Panc1 (cell line): Measurements from ENCODE around the gene MIX23.

Experiments used
- POLR2AphosphoS5 ChIP-seq: IDR thresholded peaks from 2 replicates; pipeline ENCODE4 v1.6.1; 2012; ENCODE audit warnings: mild to moderate bottlenecking, low read depth, low read length, moderate library complexity
- SIN3A ChIP-seq: IDR thresholded peaks from 2 replicates; pipeline ENCODE4 v1.6.1; 2012; ENCODE audit warnings: low read depth, mild to moderate bottlenecking, low read length, moderate library complexity, borderline replicate concordance; ENCODE audit not compliant: insufficient read depth
- TCF7L2 ChIP-seq: IDR thresholded peaks from 2 replicates; pipeline ENCODE4 v1.6.1; 2011; ENCODE audit warnings: mild to moderate bottlenecking, low read depth, low read length, inconsistent platforms
- TF ChIP-seq, protein P1 (sequence below): fragments of 450-650 bp; IDR thresholded peaks from 2 replicates; pipeline ENCODE4 v1.5.1; 2017; ENCODE audit warnings: mild to moderate bottlenecking
- TF ChIP-seq, protein P2 (sequence below), 2 experiments: IDR thresholded peaks; 2 replicates each; pipeline ENCODE4 v1.6.1; 2011 to 2012; ENCODE audit warnings: low read depth in 2 of 2, control low read depth in 1 of 2, low read length in 1 of 2, mild to moderate bottlenecking in 1 of 2, moderate library complexity in 1 of 2; ENCODE audit not compliant: insufficient read depth in 1 of 2

GRCh38 chr3:122351612-122352011, 31.4 kb downstream of the MIX23 start:
- TF ChIP-seq, protein P1, sequence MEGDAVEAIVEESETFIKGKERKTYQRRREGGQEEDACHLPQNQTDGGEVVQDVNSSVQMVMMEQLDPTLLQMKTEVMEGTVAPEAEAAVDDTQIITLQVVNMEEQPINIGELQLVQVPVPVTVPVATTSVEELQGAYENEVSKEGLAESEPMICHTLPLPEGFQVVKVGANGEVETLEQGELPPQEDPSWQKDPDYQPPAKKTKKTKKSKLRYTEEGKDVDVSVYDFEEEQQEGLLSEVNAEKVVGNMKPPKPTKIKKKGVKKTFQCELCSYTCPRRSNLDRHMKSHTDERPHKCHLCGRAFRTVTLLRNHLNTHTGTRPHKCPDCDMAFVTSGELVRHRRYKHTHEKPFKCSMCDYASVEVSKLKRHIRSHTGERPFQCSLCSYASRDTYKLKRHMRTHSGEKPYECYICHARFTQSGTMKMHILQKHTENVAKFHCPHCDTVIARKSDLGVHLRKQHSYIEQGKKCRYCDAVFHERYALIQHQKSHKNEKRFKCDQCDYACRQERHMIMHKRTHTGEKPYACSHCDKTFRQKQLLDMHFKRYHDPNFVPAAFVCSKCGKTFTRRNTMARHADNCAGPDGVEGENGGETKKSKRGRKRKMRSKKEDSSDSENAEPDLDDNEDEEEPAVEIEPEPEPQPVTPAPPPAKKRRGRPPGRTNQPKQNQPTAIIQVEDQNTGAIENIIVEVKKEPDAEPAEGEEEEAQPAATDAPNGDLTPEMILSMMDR, result no peak
- no peak for TF ChIP-seq POLR2AphosphoS5
- TF ChIP-seq, protein P2, sequence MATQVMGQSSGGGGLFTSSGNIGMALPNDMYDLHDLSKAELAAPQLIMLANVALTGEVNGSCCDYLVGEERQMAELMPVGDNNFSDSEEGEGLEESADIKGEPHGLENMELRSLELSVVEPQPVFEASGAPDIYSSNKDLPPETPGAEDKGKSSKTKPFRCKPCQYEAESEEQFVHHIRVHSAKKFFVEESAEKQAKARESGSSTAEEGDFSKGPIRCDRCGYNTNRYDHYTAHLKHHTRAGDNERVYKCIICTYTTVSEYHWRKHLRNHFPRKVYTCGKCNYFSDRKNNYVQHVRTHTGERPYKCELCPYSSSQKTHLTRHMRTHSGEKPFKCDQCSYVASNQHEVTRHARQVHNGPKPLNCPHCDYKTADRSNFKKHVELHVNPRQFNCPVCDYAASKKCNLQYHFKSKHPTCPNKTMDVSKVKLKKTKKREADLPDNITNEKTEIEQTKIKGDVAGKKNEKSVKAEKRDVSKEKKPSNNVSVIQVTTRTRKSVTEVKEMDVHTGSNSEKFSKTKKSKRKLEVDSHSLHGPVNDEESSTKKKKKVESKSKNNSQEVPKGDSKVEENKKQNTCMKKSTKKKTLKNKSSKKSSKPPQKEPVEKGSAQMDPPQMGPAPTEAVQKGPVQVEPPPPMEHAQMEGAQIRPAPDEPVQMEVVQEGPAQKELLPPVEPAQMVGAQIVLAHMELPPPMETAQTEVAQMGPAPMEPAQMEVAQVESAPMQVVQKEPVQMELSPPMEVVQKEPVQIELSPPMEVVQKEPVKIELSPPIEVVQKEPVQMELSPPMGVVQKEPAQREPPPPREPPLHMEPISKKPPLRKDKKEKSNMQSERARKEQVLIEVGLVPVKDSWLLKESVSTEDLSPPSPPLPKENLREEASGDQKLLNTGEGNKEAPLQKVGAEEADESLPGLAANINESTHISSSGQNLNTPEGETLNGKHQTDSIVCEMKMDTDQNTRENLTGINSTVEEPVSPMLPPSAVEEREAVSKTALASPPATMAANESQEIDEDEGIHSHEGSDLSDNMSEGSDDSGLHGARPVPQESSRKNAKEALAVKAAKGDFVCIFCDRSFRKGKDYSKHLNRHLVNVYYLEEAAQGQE (IDR thresholded peaks at IDR 0.05; ENCODE audit: insufficient read depth in 1 of 2, low read depth in 2 of 2, low read length in 1 of 2), result no peak
- TF ChIP-seq TCF7L2, result no peak
- no peak for TF ChIP-seq SIN3A
